Testis (tissue), 2 donors: Measurements from ENCODE around the gene RUNX3.

Experiments used
- POLR2A ChIP-seq: fragments of 450-650 bp; IDR thresholded peaks from one replicate; pipeline ENCODE4 v1.6.1; 2017; ENCODE audit warnings: antibody characterized with exemption, mild to moderate bottlenecking, moderate library complexity
- TF ChIP-seq, protein P1 (sequence below), 3 experiments: fragments of 450-650 bp in 2 of 3; fragments of 200-600 bp in 1 of 3; sonication (generic) in 1 of 3; IDR thresholded peaks; one replicate each; pipeline ENCODE4 v1.5.1; 2016 to 2019; ENCODE audit warnings: antibody characterized with exemption in 3 of 3, mild to moderate bottlenecking in 2 of 3, moderate library complexity in 1 of 3

GRCh38 chr1:24886241-24886640, 43.8 kb downstream of the RUNX3 start:
- TF ChIP-seq, protein P1, sequence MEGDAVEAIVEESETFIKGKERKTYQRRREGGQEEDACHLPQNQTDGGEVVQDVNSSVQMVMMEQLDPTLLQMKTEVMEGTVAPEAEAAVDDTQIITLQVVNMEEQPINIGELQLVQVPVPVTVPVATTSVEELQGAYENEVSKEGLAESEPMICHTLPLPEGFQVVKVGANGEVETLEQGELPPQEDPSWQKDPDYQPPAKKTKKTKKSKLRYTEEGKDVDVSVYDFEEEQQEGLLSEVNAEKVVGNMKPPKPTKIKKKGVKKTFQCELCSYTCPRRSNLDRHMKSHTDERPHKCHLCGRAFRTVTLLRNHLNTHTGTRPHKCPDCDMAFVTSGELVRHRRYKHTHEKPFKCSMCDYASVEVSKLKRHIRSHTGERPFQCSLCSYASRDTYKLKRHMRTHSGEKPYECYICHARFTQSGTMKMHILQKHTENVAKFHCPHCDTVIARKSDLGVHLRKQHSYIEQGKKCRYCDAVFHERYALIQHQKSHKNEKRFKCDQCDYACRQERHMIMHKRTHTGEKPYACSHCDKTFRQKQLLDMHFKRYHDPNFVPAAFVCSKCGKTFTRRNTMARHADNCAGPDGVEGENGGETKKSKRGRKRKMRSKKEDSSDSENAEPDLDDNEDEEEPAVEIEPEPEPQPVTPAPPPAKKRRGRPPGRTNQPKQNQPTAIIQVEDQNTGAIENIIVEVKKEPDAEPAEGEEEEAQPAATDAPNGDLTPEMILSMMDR (IDR thresholded peaks at IDR 0.05), result no peak
- TF ChIP-seq POLR2A, result no peak
